SK-N-DZ (cell line): Measurements from ENCODE around the gene ADPRS.

Source experiments
- DNase-seq: peaks from one replicate; pipeline ENCODE4 v3.0.0-alpha.2; 2015; ENCODE audit warnings: low spot score

ADPRS gene

DNA sequence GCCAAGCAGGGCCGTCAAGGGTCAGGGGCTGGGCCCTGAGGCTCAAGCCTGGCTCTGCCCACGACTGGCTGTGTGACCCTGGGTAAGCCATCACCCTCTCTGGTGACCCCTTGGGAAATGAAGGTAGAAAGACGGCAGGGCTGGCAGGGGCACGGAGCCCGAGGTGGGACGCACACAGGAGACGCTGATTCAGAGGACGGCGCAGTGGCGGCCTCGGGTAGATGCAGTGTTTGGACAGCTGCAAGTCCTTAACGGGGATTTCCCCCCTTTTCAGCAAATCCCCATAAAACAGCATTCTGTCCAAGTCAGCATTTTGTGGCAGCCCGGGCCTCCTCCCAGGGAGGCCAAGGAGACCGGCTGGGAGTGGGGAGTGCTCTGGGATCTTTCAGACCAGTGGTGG, 19.6 kb downstream of the ADPRS start:
- DNase-seq = no peak

DNA sequence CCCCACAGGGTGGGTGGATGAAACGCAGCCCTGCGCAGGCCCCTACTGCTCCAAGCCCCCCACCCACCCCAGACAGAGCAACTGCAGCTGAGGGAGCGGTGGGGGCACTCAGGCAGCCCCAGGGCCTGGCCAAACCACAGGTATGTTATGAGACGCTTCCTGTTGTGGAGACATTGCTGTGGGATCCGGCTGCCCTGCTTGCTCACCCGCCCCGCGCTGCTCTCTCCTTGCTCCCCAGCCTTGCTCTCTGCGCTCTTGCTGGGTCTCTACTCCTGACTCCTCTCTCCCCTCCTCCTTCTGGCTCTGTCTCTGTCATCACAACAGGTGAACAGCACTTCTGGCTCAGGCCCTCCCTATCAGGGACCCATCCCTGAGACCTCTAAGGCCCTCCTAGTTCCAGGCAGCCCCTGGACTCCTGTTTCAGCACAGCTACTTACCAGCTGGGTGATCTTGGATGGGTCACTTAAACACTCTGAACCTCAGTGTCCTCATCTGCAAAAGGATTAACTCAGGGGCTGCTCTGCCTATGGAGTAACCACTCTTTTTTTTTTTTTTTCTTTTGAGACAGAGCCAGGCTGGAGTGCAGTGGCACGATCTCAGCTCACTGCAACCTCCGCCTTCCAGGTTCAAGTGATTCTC, 20.5 kb downstream of the ADPRS start:
- DNase-seq = no peak

- no peak for DNase-seq
Measured at GRCh38 chr1:36111151-36111550, 22.5 kb downstream of the ADPRS start.

GRCh38 chr1:36112823-36113222, 24.1 kb downstream of the ADPRS start:
- no peak for DNase-seq

GRCh38 chr1:36114371-36114770, 25.7 kb downstream of the ADPRS start:
- DNase-seq = no peak

DNA sequence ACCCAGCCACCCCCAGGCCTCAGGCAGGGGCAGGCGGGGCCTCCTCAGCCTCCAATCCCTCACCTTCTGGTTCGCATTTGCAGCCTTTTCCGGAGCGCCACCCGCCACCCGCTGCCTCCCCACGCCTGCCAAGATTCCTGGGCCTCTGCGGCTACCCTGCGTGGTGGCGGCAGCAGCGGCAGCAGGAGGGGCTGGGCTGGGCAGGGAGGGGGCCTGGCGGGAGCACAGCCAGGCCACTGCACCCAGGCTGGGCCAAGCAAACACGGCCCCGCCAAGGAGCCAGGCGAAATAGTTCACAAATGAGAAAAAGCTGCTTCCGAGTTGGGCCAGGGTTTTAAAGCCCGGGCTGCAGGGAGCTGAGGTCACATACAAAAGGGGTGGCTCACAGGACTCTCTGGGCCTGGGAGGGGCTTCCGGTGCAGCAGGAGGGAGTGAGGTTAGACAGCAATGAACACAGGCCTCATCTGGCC, 26.5 kb downstream of the ADPRS start:
- no peak for DNase-seq

DNA sequence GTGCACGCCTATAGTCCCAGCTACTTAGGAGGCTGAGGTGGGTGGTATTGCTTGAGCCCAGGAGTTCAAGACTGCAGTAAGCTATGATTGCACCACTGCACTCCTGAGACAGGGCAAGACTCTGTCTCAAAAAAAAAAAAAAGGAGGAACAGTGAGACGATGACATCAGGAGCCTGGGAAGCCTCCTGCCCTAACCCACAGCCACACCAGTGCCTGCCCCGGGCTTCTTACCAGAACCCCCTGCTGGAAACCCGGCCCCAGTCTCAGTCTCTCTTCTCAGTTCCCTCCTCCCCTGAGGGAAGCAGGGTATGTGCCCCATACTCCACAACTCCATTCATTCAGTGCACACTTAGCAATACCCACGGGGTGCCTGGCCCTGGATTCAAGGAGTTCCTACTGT, 27.2 kb downstream of the ADPRS start:
- no peak for DNase-seq

GRCh38 chr1:36116901-36117300, 28.2 kb downstream of the ADPRS start:
- no peak for DNase-seq

GRCh38 chr1:36118447-36119204, 29.9 kb downstream of the ADPRS start:
- DNase-seq = no peak

DNA sequence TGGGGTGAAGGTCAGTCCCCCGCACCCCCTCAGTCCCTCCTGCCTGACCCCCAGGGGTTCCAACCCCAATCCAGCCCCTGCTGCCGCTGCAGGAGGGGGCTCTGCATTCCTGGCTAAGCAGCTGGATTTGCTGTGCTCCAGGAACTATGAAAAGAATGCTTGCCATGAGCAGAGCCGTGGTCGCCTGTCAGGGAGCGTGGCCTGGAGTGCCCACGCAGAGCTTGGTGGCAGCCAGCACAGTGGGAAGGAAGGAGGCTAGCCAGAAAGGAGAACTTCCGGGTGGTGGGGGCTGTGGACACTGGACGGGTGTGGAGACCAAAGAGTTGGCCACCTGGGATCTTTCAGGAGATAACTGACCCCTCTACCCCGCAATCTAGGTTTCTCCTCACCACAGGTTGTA, 30.8 kb downstream of the ADPRS start:
- DNase-seq = no peak

DNA sequence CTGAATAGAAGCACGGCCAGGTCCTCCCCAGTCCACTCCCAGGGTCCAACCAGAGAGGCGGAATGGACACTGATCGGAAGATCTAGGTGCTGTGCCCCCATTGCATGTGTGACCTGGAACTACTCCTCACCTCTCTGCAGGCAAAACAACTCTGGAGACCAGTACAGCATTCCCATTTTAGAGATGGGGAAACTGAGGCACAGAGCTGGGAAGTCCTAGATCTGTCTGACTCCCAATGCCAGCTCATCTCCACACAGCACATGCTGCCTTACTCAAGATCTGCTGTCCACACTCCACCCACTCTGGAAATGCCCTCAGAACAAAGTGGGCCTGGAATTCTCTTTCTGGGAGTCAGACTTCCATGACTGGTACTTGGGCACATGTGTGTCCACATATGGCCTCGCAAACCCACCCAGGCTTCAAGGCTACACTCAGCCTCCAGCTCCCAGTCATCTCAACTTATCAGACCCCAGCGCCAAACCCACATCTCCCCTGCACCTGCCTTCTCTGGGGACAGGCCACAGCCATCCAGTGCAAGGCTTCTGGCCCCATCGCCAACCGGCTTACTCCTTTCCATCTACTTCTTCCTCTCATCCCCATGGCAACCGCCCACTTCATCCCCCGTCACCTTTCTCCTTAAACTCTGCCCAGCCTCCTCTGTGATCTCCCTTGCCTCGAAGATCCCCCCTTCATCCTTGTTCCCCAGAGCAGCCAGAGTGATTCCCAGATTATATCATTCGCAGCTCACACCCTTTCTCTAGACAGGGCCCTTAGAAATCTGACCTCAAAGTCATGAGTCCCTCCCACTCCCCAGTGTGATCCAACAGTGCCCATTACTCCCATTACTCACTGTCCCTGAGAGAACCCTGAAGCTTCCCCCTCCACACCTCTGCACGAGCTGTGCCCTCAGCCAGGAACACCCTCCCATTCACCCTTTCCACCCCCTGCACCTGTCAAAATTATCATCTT, 33.7 kb downstream of the ADPRS start:
- DNase-seq = no peak

- DNase-seq = no peak
Measured at GRCh38 chr1:36123356-36123755, 34.7 kb downstream of the ADPRS start.

GRCh38 chr1:36124404-36125128, 35.9 kb downstream of the ADPRS start:
- no peak for DNase-seq

- DNase-seq = no peak
Measured at GRCh38 chr1:36125129-36125991, 36.7 kb downstream of the ADPRS start, which contains the start of gene COL8A2. COL8A2 (minus strand) TSS chr1:36125222; CDS start chr1:36100242, 24,980 bp downstream.

- DNase-seq = no peak
Measured at GRCh38 chr1:36126005-36126716, 37.5 kb downstream of the ADPRS start.

DNA sequence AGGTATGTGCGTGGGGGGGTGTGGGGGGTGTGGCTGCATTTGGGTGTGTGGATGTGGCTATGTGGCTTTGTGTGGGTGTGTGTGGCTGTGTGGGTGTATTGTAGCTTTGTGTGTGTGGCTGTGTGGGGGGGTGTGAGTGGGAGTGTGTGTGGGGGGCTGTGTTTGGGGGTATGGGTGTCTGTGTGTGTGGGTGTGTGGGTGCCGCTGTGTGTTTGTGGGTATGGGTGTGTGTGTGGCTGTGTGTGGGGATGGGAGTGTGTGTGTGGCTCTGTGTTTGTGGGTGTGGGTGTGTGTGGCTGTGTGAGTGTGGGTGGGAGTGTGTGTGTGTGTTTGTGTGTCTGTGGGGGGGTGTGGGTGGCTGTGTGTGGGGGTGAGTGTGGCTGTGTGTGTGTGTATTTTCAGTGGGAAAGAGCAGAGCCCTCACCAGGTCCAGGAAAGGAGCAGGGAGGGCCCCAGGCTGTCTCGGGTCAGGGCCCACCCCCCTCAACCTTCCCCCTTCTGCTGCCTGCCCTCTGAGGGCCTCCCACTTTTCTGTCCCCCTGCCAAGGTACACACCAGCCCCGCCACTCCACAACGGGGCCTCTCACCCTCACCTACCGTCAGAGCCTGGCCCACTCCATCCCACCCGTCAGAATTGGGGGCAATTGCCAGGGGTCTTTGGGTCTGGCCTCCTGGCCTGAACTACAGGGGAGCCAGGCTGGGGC, 38.3 kb downstream of the ADPRS start:
- no peak for DNase-seq

- no peak for DNase-seq
Measured at GRCh38 chr1:36128126-36128904, 39.6 kb downstream of the ADPRS start.

GRCh38 chr1:36128905-36129206, 40.2 kb downstream of the ADPRS start:
- DNase-seq = no peak
